ENCODE data around the gene CSGALNACT2. TPM values are rescaled to one million over a fixed set of nuclear protein-coding genes. Genes with fewer than 3 reads are reported as not detected.

Gene CSGALNACT2
- total and polyA plus RNA-seq, 9 of the 15 experiments (the other 6 are each of a cell fraction or from before 2014, with no cell fraction given), result 1.4 to 7.3 (median 3.5) TPM

DNA sequence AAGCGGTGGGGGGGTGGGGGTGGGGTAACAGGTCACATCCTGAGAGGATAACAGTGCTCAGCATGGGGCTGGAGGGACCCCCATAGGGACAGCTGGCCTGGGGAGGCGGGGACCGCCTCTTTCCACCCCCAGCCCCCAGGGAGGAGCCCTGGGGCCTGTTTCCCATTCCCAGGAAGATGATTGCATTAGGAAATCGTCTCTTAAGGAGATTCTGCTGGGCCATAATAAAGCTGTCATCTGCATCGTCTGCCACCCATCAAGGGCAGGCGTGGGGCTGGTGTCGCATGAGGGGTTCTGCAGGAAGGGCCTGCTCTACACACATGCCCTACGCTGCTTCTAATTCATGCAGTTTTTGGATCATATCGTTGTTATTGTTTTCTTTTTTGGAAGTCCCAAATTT is 44.2 kb upstream of the CSGALNACT2 start:
- DNase-seq (ENCODE audit: extremely low read depth in 1 of 4, low spot score in 3 of 4), result no peak
- no peak overlapping the region for H3K9ac ChIP-seq (ENCODE audit: insufficient read depth in 1 of 2, low read depth in 2 of 2, low read length in 2 of 2)
- no peak for FAIRE-seq
- H3K27ac ChIP-seq (ENCODE audit: extremely low read depth, low read depth, low read length), result no peak overlapping the region
- no peak for ATAC-seq
- no peak overlapping the region for H2AFZ ChIP-seq (ENCODE audit: low read depth, low read length)
- intact Hi-C loops (cut with micrococcal nuclease) (no loop called here), in situ Hi-C loops (cut with MboI) (no loop called here)
- H3K36me3 ChIP-seq (ENCODE audit: control insufficient read depth, insufficient read depth, low read length), result no peaks in the 10 kb centered on the region
- H3K9me3 ChIP-seq (replicated peaks; ENCODE audit: control insufficient read depth, insufficient read depth, low read depth, low read length), result no peaks in the 10 kb centered on the region
- CTCF ChIA-PET (ENCODE audit: low intra/inter-chr PET ratio), result no interaction called here
- BruUV-seq (replicated peaks), result no TSS peak
- POLR2A ChIA-PET, result interaction anchor here (0.6 kb wide), 1 partner anchor 297 kb away, joined by 3 read pairs; no protein-coding TSS in a partner anchor
- no peak overlapping the region for H3K4me3 ChIP-seq
- WGBS (ENCODE audit: insufficient coverage, low coverage, missing lambda C conversion rate), result 0% methylated on average over 8 of the region's 9 CpGs
- H4K20me1 ChIP-seq (replicated peaks; ENCODE audit: control insufficient read depth, insufficient read depth, low read length), result no peaks in the 10 kb centered on the region
- H3K4me2 ChIP-seq (ENCODE audit: insufficient read depth, low read length), result no peak overlapping the region
- no peaks in the 10 kb centered on the region for H3K79me2 ChIP-seq (ENCODE audit: control insufficient read depth, insufficient read depth, low read length)
- H3K4me1 ChIP-seq (replicated peaks in 1 of 2; ENCODE audit: control insufficient read depth in 2 of 2, insufficient read depth in 2 of 2, low read length in 2 of 2), result no peaks in the 10 kb centered on the region
- H3K27me3 ChIP-seq (ENCODE audit: control insufficient read depth in 2 of 2, insufficient read depth in 2 of 2, low read length in 2 of 2), result peaks cover 5 to 33% of the 10 kb centered on the region in 2 experiments; a peak in 4 of 5 replicates
- no peaks in the 10 kb centered on the region for H3K9me1 ChIP-seq (ENCODE audit: control insufficient read depth, insufficient read depth, low read length)
- no peak for TF ChIP-seq NCOA6 (IDR thresholded peaks at IDR 0.05)
- TF ChIP-seq, protein P1, sequence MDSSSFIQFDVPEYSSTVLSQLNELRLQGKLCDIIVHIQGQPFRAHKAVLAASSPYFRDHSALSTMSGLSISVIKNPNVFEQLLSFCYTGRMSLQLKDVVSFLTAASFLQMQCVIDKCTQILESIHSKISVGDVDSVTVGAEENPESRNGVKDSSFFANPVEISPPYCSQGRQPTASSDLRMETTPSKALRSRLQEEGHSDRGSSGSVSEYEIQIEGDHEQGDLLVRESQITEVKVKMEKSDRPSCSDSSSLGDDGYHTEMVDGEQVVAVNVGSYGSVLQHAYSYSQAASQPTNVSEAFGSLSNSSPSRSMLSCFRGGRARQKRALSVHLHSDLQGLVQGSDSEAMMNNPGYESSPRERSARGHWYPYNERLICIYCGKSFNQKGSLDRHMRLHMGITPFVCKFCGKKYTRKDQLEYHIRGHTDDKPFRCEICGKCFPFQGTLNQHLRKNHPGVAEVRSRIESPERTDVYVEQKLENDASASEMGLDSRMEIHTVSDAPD (CRISPR knock-in tag; IDR thresholded peaks at IDR 0.05), result no peak
- TF ChIP-seq, protein P2, sequence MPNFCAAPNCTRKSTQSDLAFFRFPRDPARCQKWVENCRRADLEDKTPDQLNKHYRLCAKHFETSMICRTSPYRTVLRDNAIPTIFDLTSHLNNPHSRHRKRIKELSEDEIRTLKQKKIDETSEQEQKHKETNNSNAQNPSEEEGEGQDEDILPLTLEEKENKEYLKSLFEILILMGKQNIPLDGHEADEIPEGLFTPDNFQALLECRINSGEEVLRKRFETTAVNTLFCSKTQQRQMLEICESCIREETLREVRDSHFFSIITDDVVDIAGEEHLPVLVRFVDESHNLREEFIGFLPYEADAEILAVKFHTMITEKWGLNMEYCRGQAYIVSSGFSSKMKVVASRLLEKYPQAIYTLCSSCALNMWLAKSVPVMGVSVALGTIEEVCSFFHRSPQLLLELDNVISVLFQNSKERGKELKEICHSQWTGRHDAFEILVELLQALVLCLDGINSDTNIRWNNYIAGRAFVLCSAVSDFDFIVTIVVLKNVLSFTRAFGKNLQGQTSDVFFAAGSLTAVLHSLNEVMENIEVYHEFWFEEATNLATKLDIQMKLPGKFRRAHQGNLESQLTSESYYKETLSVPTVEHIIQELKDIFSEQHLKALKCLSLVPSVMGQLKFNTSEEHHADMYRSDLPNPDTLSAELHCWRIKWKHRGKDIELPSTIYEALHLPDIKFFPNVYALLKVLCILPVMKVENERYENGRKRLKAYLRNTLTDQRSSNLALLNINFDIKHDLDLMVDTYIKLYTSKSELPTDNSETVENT (CRISPR knock-in tag; IDR thresholded peaks at IDR 0.05), result no peak
- TF ChIP-seq, protein P3, sequence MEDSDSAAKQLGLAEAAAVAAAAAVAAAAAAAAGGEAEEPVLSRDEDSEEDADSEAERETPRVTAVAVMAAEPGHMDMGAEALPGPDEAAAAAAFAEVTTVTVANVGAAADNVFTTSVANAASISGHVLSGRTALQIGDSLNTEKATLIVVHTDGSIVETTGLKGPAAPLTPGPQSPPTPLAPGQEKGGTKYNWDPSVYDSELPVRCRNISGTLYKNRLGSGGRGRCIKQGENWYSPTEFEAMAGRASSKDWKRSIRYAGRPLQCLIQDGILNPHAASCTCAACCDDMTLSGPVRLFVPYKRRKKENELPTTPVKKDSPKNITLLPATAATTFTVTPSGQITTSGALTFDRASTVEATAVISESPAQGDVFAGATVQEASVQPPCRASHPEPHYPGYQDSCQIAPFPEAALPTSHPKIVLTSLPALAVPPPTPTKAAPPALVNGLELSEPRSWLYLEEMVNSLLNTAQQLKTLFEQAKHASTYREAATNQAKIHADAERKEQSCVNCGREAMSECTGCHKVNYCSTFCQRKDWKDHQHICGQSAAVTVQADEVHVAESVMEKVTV (CRISPR knock-in tag; IDR thresholded peaks at IDR 0.05), result no peak
- no peak for TF ChIP-seq C11orf30 (IDR thresholded peaks at IDR 0.05; ENCODE audit: low read depth)
- TF ChIP-seq GTF2A2 (tag; IDR thresholded peaks at IDR 0.05), result no peak
- TF ChIP-seq, protein P4, sequence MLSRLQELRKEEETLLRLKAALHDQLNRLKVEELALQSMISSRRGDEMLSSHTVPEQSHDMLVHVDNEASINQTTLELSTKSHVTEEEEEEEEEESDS (CRISPR knock-in tag; IDR thresholded peaks at IDR 0.05), result no peak
- TF ChIP-seq, protein P5, sequence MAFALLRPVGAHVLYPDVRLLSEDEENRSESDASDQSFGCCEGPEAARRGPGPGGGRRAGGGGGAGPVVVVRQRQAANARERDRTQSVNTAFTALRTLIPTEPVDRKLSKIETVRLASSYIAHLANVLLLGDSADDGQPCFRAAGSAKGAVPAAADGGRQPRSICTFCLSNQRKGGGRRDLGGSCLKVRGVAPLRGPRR (CRISPR knock-in tag; IDR thresholded peaks at IDR 0.05), result no peak
- TF ChIP-seq, protein P6, sequence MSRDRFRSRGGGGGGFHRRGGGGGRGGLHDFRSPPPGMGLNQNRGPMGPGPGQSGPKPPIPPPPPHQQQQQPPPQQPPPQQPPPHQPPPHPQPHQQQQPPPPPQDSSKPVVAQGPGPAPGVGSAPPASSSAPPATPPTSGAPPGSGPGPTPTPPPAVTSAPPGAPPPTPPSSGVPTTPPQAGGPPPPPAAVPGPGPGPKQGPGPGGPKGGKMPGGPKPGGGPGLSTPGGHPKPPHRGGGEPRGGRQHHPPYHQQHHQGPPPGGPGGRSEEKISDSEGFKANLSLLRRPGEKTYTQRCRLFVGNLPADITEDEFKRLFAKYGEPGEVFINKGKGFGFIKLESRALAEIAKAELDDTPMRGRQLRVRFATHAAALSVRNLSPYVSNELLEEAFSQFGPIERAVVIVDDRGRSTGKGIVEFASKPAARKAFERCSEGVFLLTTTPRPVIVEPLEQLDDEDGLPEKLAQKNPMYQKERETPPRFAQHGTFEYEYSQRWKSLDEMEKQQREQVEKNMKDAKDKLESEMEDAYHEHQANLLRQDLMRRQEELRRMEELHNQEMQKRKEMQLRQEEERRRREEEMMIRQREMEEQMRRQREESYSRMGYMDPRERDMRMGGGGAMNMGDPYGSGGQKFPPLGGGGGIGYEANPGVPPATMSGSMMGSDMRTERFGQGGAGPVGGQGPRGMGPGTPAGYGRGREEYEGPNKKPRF (IDR thresholded peaks at IDR 0.05; ENCODE audit: low read depth, low read length), result no peak
- no peak for TF ChIP-seq POLR2A (conservative IDR thresholded peaks at IDR 0.05)
- TF ChIP-seq ZNF143 (CRISPR knock-in tag; IDR thresholded peaks at IDR 0.05), result no peak
- TF ChIP-seq XRCC3 (IDR thresholded peaks at IDR 0.05), result no peak
- TF ChIP-seq PRPF4 (IDR thresholded peaks at IDR 0.05; ENCODE audit: insufficient read depth, low read depth, low read length, poor library complexity, severe bottlenecking), result no peak
- TF ChIP-seq, protein P7, sequence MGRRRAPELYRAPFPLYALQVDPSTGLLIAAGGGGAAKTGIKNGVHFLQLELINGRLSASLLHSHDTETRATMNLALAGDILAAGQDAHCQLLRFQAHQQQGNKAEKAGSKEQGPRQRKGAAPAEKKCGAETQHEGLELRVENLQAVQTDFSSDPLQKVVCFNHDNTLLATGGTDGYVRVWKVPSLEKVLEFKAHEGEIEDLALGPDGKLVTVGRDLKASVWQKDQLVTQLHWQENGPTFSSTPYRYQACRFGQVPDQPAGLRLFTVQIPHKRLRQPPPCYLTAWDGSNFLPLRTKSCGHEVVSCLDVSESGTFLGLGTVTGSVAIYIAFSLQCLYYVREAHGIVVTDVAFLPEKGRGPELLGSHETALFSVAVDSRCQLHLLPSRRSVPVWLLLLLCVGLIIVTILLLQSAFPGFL (CRISPR knock-in tag; IDR thresholded peaks at IDR 0.05), result no peak
